IMR-90 (cell line): Measurements from ENCODE around the gene GPR17. TPM values are rescaled to one million over a fixed set of nuclear protein-coding genes. Genes with fewer than 3 reads are reported as not detected.

ENCODE experiments used
- ATAC-seq: fragments of 200-7000 bp; cut with Tn5 transposase; 2 replicates; pipeline ENCODE4 v1.9.1; 2020; ENCODE audit warnings: low read depth, mild to moderate bottlenecking, moderate library complexity
- BruUV-seq: library from RNA; stranded (reverse); fragments of 400-500 nt; replicated peaks from 2 replicates; lab custom pipeline; 2021; lab: Mats Ljungman, UMichigan
- CTCF ChIA-PET: fragments of 300-600 bp; formaldehyde crosslinking; extraction: SDS; loops from one replicate; lab custom pipeline; 2021; ENCODE audit warnings: antibody characterized with exemption; lab: Yijun Ruan, JAX
- POLR2A ChIA-PET: fragments of 300-600 bp; sonication (Branson Sonifier 250); formaldehyde crosslinking; loops from one replicate; lab custom pipeline; 2022; ENCODE audit warnings: antibody characterized with exemption; ENCODE audit not compliant: unreplicated experiment; lab: Charles Lee
- DNase-seq: peaks from one replicate; pipeline ENCODE4 v3.0.0; 2013
- H2AFZ ChIP-seq: replicated peaks from 2 replicates; pipeline ENCODE3; 2013; ENCODE audit warnings: low read length, mild to moderate bottlenecking; ENCODE audit not compliant: poor library complexity
- H2AK5ac ChIP-seq: 2 replicates; pipeline ENCODE4 v1.6.1; 2013; ENCODE audit warnings: low read depth, low read length, inconsistent platforms
- H2AK9ac ChIP-seq: replicated peaks from 2 replicates; pipeline ENCODE3; 2013; ENCODE audit warnings: mild to moderate bottlenecking, low read depth, low read length, moderate library complexity; ENCODE audit not compliant: poor library complexity
- H2BK120ac ChIP-seq: 2 replicates; pipeline ENCODE4 v1.6.1; 2013; ENCODE audit warnings: low read depth, low read length, inconsistent platforms
- H2BK15ac ChIP-seq: 3 replicates; pipeline ENCODE4 v1.6.1; 2013; ENCODE audit warnings: low read depth, low read length, inconsistent platforms
- H2BK20ac ChIP-seq: 2 replicates; pipeline ENCODE4 v1.6.1; 2013; ENCODE audit warnings: low read depth, mild to moderate bottlenecking, inconsistent platforms, low read length, moderate library complexity
- H2BK5ac ChIP-seq: 2 replicates; pipeline ENCODE4 v1.6.1; 2013; ENCODE audit warnings: mild to moderate bottlenecking, low read depth, low read length, inconsistent platforms; ENCODE audit not compliant: poor library complexity, severe bottlenecking
- H3K14ac ChIP-seq: replicated peaks from 2 replicates; pipeline ENCODE4 v1.6.1; 2013; ENCODE audit warnings: low read depth, low read length, inconsistent platforms
- H3K18ac ChIP-seq: 2 replicates; pipeline ENCODE4 v1.6.1; 2013; ENCODE audit warnings: low read depth, low read length, control low read depth
- H3K23ac ChIP-seq: 2 replicates; pipeline ENCODE4 v1.6.1; 2013; ENCODE audit warnings: low read depth, low read length, inconsistent platforms
- H3K27ac ChIP-seq: 2 replicates; pipeline ENCODE4 v1.5.1; 2013; ENCODE audit warnings: mild to moderate bottlenecking, control low read depth, low read length; ENCODE audit not compliant: insufficient read depth
- H3K27me3 ChIP-seq: 2 replicates; pipeline ENCODE4 v1.6.1; 2013; ENCODE audit warnings: low read length; ENCODE audit not compliant: control insufficient read depth, insufficient read depth
- H3K36me3 ChIP-seq: 2 replicates; pipeline ENCODE4 v1.6.1; 2013; ENCODE audit warnings: low read length, mixed read lengths; ENCODE audit not compliant: control insufficient read depth, insufficient read depth
- H3K4ac ChIP-seq: 2 replicates; pipeline ENCODE4 v1.6.1; 2013; ENCODE audit warnings: low read depth, low read length, inconsistent platforms
- H3K4me1 ChIP-seq: 2 replicates; pipeline ENCODE4 v1.6.1; 2013; ENCODE audit warnings: low read length, mixed read lengths; ENCODE audit not compliant: control insufficient read depth, insufficient read depth
- H3K4me2 ChIP-seq: 2 replicates; pipeline ENCODE4 v1.6.1; 2013; ENCODE audit warnings: low read depth, mild to moderate bottlenecking, control low read depth, low read length, moderate library complexity
- H3K4me3 ChIP-seq: 2 replicates; pipeline ENCODE4 v1.5.1; 2013; ENCODE audit warnings: low read depth, mild to moderate bottlenecking, control low read depth, low read length, moderate library complexity; ENCODE audit not compliant: insufficient read depth
- H3K56ac ChIP-seq: 2 replicates; pipeline ENCODE4 v1.6.1; 2013; ENCODE audit warnings: low read length, inconsistent platforms; ENCODE audit not compliant: insufficient read depth; ENCODE audit errors: extremely low read depth
- H3K79me1 ChIP-seq, 2 experiments: 2 replicates each; pipeline ENCODE4 v1.6.1; 2013; ENCODE audit warnings: low read length in 2 of 2, inconsistent platforms in 1 of 2, low read depth in 1 of 2
- H3K9ac ChIP-seq: 2 replicates; pipeline ENCODE4 v1.6.1; 2013; ENCODE audit warnings: low read depth, low read length, control low read depth
- H3K9me1 ChIP-seq: 2 replicates; pipeline ENCODE4 v1.6.1; 2013; ENCODE audit warnings: low read length, inconsistent platforms; ENCODE audit not compliant: insufficient read depth
- H3K9me3 ChIP-seq: 2 replicates; pipeline ENCODE4 v1.6.1; 2013; ENCODE audit warnings: low read length; ENCODE audit not compliant: control insufficient read depth, insufficient read depth
- H4K20me1 ChIP-seq: 2 replicates; pipeline ENCODE4 v1.6.1; 2013; ENCODE audit warnings: low read length, inconsistent platforms; ENCODE audit not compliant: insufficient read depth
- H4K5ac ChIP-seq: 2 replicates; pipeline ENCODE4 v1.6.1; 2013; ENCODE audit warnings: mild to moderate bottlenecking, low read depth, low read length, control low read depth
- H4K8ac ChIP-seq, 2 experiments: 2 replicates each; pipeline ENCODE4 v1.6.1; 2013; ENCODE audit warnings: low read depth in 2 of 2, low read length in 2 of 2, control low read depth in 1 of 2, inconsistent platforms in 1 of 2
- H4K91ac ChIP-seq: 2 replicates; pipeline ENCODE4 v1.6.1; 2013; ENCODE audit warnings: low read depth, low read length, inconsistent platforms; ENCODE audit not compliant: insufficient read depth
- BHLHE40 ChIP-seq: fragments of 150-350 bp; IDR thresholded peaks from 2 replicates; pipeline ENCODE4 v1.6.1; 2016; ENCODE audit warnings: mild to moderate bottlenecking, low read depth, low read length
- CEBPB ChIP-seq: IDR thresholded peaks from 2 replicates; pipeline ENCODE4 v1.6.1; 2012; ENCODE audit warnings: low read depth, low read length, improper control_type of control experiment
- CHD1 ChIP-seq: IDR thresholded peaks from 2 replicates; pipeline ENCODE4 v1.6.1; 2012; ENCODE audit warnings: low read depth, low read length, improper control_type of control experiment
- CTCF ChIP-seq: conservative IDR thresholded peaks from 2 replicates; pipeline ENCODE4 v1.5.1; 2012; ENCODE audit warnings: mild to moderate bottlenecking, low read depth, low read length, improper control_type of control experiment
- FOS ChIP-seq: fragments of 150-350 bp; IDR thresholded peaks from 2 replicates; pipeline ENCODE4 v1.6.1; 2016; ENCODE audit warnings: low read depth, low read length
- MAFK ChIP-seq: IDR thresholded peaks from 2 replicates; pipeline ENCODE4 v1.6.1; 2012; ENCODE audit warnings: low read depth, low read length, improper control_type of control experiment
- MAZ ChIP-seq: IDR thresholded peaks from 2 replicates; pipeline ENCODE4 v1.6.1; 2012; ENCODE audit warnings: low read depth, mild to moderate bottlenecking, low read length, improper control_type of control experiment, moderate library complexity, borderline replicate concordance
- MXI1 ChIP-seq: IDR thresholded peaks from 2 replicates; pipeline ENCODE4 v1.6.1; 2012; ENCODE audit warnings: low read depth, mild to moderate bottlenecking, low read length, moderate library complexity, borderline replicate concordance
- NFE2L2 ChIP-seq: fragments of 150-350 bp; IDR thresholded peaks from 2 replicates; pipeline ENCODE4 v1.6.1; 2016; ENCODE audit warnings: low read depth, mild to moderate bottlenecking, low read length
- POLR2A ChIP-seq: IDR thresholded peaks from 2 replicates; pipeline ENCODE4 v1.6.1; 2012; ENCODE audit warnings: mild to moderate bottlenecking, low read depth, low read length
- RAD21 ChIP-seq: IDR thresholded peaks from 2 replicates; pipeline ENCODE4 v1.6.1; 2012; ENCODE audit warnings: low read length, improper control_type of control experiment
- RCOR1 ChIP-seq: IDR thresholded peaks from 2 replicates; pipeline ENCODE4 v1.6.1; 2012; ENCODE audit warnings: mild to moderate bottlenecking, low read length, improper control_type of control experiment; ENCODE audit not compliant: insufficient replicate concordance
- RFX5 ChIP-seq: IDR thresholded peaks from 2 replicates; pipeline ENCODE4 v1.8.0; 2012; ENCODE audit warnings: low read depth, mild to moderate bottlenecking, low read length, moderate library complexity
- SMC3 ChIP-seq: fragments of 150-350 bp; IDR thresholded peaks from 2 replicates; pipeline ENCODE4 v1.6.1; 2016; ENCODE audit warnings: low read depth, mild to moderate bottlenecking, antibody characterized with exemption, low read length, moderate library complexity
- USF2 ChIP-seq: fragments of 150-350 bp; IDR thresholded peaks from 2 replicates; pipeline ENCODE4 v1.6.1; 2017; ENCODE audit warnings: mild to moderate bottlenecking, antibody characterized with exemption, low read length, low read depth
- WGBS, 2 experiments: methylation state at CpG; one replicate each; pipeline versions ENCODE4 v1.1.5 to v1.1.7; 2013; ENCODE audit warnings: missing lambda C conversion rate in 2 of 2; ENCODE audit not compliant: insufficient read length in 1 of 2; ENCODE audit errors: extremely low coverage in 2 of 2; 5-methylcytosine and 5-hydroxymethylcytosine counted together
- dilution Hi-C: fragments of 300-500 bp; cut with HindIII; formaldehyde crosslinking; loops from one replicate; pipeline ENCODE4 v1.14.3; 2018; ENCODE audit warnings: low sequenced_read_pairs; ENCODE audit not compliant: unreplicated experiment
- in situ Hi-C: fragments of 300-500 bp; cut with MboI; formaldehyde crosslinking; loops from 3 replicates; pipeline ENCODE4 v1.14.3; 2019; ENCODE audit warnings: low sequenced_read_pairs, inconsistent platforms, mixed read lengths
- intact Hi-C: fragments of 100-400 bp; cut with micrococcal nuclease; formaldehyde crosslinking; loops from 2 replicates; pipeline ENCODE4 v1.10.0; 2022
- polyA plus RNA-seq, 3 experiments: library from polyadenylated mRNA; depleted of rRNA; stranded (reverse); fragments of >200 nt; gene quantifications; 2 replicates each; pipeline ENCODE4 v1.2.3, GENCODE V29; 2012; ENCODE audit warnings: low replicate concordance in 1 of 3
- total RNA-seq: library from RNA; depleted of rRNA; stranded (reverse); fragments of >200 nt; gene quantifications from 2 replicates; pipeline ENCODE4 v1.2.3, GENCODE V29; 2012
- TF ChIP-seq, protein P1 (sequence below): fragments of 150-350 bp; IDR thresholded peaks from 2 replicates; pipeline ENCODE4 v1.6.1; 2016; ENCODE audit warnings: low read depth, mild to moderate bottlenecking, low read length, moderate library complexity, borderline replicate concordance

GPR17 gene
- total and polyA plus RNA-seq, 2 of the 4 experiments (the other 2 are of a cell fraction): not detected

DNA sequence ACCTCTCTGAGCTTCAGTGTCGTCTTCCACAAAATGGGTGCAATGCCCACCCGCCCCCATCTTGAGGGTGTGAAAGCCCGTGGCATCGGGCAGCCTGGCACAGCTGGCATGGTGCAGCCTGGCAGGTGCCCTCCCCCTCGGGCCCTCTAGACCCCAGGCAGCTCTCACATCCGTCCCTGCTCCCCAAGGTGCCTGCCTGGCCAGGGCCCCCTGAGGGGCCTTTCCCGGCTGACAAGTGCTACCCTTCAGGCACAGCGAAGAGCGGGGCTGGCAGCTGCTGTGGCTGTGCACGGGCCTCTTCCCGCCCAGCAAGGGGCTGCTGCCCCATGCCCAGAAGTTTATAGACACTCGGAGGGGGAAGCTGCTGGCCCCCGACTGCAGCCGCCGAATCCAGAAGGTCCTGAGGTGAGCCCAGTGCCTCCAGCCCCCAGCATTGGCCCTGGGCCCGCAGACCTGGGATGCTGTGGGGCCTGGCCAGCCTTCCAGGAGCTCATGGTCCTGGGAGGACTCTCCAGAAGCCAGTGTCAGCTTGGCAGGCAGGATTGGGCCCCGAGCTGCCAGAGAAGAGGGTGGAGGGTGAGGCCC, 13.9 kb upstream of the GPR17 start:
- no peak overlapping the region for H3K18ac ChIP-seq
- H3K27ac ChIP-seq: no peak overlapping the region
- no peak overlapping the region for H3K14ac ChIP-seq
- DNase-seq (no peak), ATAC-seq (no peak)
- no peak overlapping the region for H2AK9ac ChIP-seq
- no peak overlapping the region for H4K91ac ChIP-seq
- no peak overlapping the region for H3K4me3 ChIP-seq
- WGBS, 2 experiments: 92% methylated on average over 6 of the region's 17 CpGs; no CpG with 5 or more reads in 1 of the 2 experiments
- dilution Hi-C loops (no loop called here), in situ Hi-C loops (no loop called here), intact Hi-C loops (no loop called here)
- H2BK5ac ChIP-seq: no peak overlapping the region
- no peak overlapping the region for H3K4me2 ChIP-seq
- no peaks in the 10 kb centered on the region for H3K9me3 ChIP-seq
- H2BK120ac ChIP-seq: no peak overlapping the region
- BruUV-seq: no TSS peak
- H3K56ac ChIP-seq: no peak overlapping the region
- H3K4ac ChIP-seq: no peak overlapping the region
- no peak overlapping the region for H4K5ac ChIP-seq
- no peak overlapping the region for H3K23ac ChIP-seq
- H3K79me1 ChIP-seq: peaks cover 0 to 4% of the 10 kb centered on the region in 2 experiments; a peak in 1 of 4 replicates
- H2AK5ac ChIP-seq: 0 out of 2 replicates have a peak overlapping the region, but pooled peaks have one; percentile 3
- POLR2A ChIA-PET: no interaction called here
- H2BK15ac ChIP-seq: no peak overlapping the region
- no peak overlapping the region for H2BK20ac ChIP-seq
- H3K27me3 ChIP-seq: no peaks in the 10 kb centered on the region; the same call in 1 of the 2 replicates
- CTCF ChIA-PET: no interaction called here
- H3K4me1 ChIP-seq: peaks cover 3% of the 10 kb centered on the region
- no peak overlapping the region for H3K9ac ChIP-seq
- H2AFZ ChIP-seq: peak overlapping the region; percentile 23
- TF ChIP-seq USF2 (no peak), CTCF (no peak), BHLHE40 (no peak), CHD1 (no peak), RFX5 (no peak), CEBPB (no peak), RCOR1 (no peak), MXI1 (no peak), POLR2A (no peak), SMC3 (no peak), MAFK (no peak), FOS (no peak), MAZ (no peak), NFE2L2 (no peak), RAD21 (no peak)
- TF ChIP-seq, protein P1, sequence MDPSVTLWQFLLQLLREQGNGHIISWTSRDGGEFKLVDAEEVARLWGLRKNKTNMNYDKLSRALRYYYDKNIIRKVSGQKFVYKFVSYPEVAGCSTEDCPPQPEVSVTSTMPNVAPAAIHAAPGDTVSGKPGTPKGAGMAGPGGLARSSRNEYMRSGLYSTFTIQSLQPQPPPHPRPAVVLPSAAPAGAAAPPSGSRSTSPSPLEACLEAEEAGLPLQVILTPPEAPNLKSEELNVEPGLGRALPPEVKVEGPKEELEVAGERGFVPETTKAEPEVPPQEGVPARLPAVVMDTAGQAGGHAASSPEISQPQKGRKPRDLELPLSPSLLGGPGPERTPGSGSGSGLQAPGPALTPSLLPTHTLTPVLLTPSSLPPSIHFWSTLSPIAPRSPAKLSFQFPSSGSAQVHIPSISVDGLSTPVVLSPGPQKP: no peak
- peaks cover 10% of the 10 kb centered on the region for H3K9me1 ChIP-seq
- H4K8ac ChIP-seq: no peak overlapping the region
- no peaks in the 10 kb centered on the region for H4K20me1 ChIP-seq
- H3K36me3 ChIP-seq: no peaks in the 10 kb centered on the region
